SU-DHL-6 (cell line): Measurements from ENCODE around the gene NAXE.

ENCODE experiments used
- H2AFZ ChIP-seq: fragments of 200-600 bp; sonication (generic); 2 replicates; pipeline ENCODE4 v1.6.1; 2014; ENCODE audit warnings: low read depth, mild to moderate bottlenecking, moderate library complexity, mixed read lengths, antibody characterized with exemption, low read length; ENCODE audit not compliant: severe bottlenecking
- H3F3A ChIP-seq: fragments of 200-600 bp; shearing (Covaris generic); 2 replicates; pipeline ENCODE4 v1.6.0; 2016; ENCODE audit warnings: antibody characterized with exemption, mild to moderate bottlenecking; ENCODE audit not compliant: insufficient read depth
- H3K27ac ChIP-seq: fragments of 200-600 bp; sonication (generic); 2 replicates; pipeline ENCODE4 v1.5.1; 2016; ENCODE audit warnings: low read depth, mild to moderate bottlenecking, low read length, moderate library complexity, mixed read lengths
- H3K27me3 ChIP-seq: fragments of 200-600 bp; sonication (generic), shearing (Covaris generic); 2 replicates; pipeline ENCODE4 v1.6.0; 2014; ENCODE audit warnings: mild to moderate bottlenecking, low read length
- H3K36me3 ChIP-seq: fragments of 200-600 bp; sonication (generic); 2 replicates; pipeline ENCODE4 v1.6.1; 2014; ENCODE audit warnings: mild to moderate bottlenecking, low read length, mixed read lengths
- H3K4me2 ChIP-seq: fragments of 300-600, 200-600 bp; shearing (Covaris generic), sonication (generic); 2 replicates; pipeline ENCODE4 v1.6.0; 2014; ENCODE audit warnings: low read length, low read depth, mild to moderate bottlenecking; ENCODE audit not compliant: poor library complexity, severe bottlenecking
- H3K4me3 ChIP-seq: fragments of 200-600 bp; sonication (generic); 2 replicates; pipeline ENCODE4 v1.5.1; 2014; ENCODE audit warnings: antibody characterized with exemption, low read length, mild to moderate bottlenecking, mixed read lengths; ENCODE audit not compliant: insufficient read depth, poor library complexity, severe bottlenecking
- H3K79me2 ChIP-seq: fragments of 200-600 bp; sonication (generic); 2 replicates; pipeline ENCODE4 v1.6.1; 2014; ENCODE audit warnings: mild to moderate bottlenecking, low read length, moderate library complexity; ENCODE audit not compliant: insufficient read depth
- H3K9ac ChIP-seq: fragments of 200-600 bp; sonication (generic); 2 replicates; pipeline ENCODE4 v1.7.0; 2014; ENCODE audit warnings: mild to moderate bottlenecking, low read length
- H3K9me2 ChIP-seq: fragments of 200-600 bp; sonication (generic); replicated peaks from 2 replicates; pipeline ENCODE4 v1.6.1; 2014; ENCODE audit warnings: low read length; ENCODE audit not compliant: insufficient read depth
- H3K9me3 ChIP-seq: fragments of 200-600 bp; sonication (generic); 2 replicates; pipeline ENCODE4 v1.6.1; 2014; ENCODE audit warnings: low read length, mixed read lengths; ENCODE audit not compliant: insufficient read depth
- H4K20me1 ChIP-seq: fragments of 200-600 bp; sonication (generic); 2 replicates; pipeline ENCODE4 v1.6.1; 2014; ENCODE audit warnings: low read depth, mild to moderate bottlenecking, antibody characterized with exemption, low read length, moderate library complexity, mixed read lengths
- CTCF ChIP-seq: fragments of 200-600 bp; sonication (generic); IDR thresholded peaks from one replicate; pipeline ENCODE4 v1.5.1; 2017; ENCODE audit warnings: antibody characterized with exemption, mild to moderate bottlenecking, low read length, moderate library complexity; ENCODE audit not compliant: insufficient read depth, poor library complexity, severe bottlenecking
- EZH2phosphoT487 ChIP-seq: fragments of 200-600 bp; sonication (generic), shearing (Covaris generic); conservative IDR thresholded peaks from 2 replicates; pipeline ENCODE4 v1.6.1; 2018; ENCODE audit warnings: mild to moderate bottlenecking, antibody characterized with exemption, low read length, moderate library complexity, mixed read lengths

The NAXE gene

DNA sequence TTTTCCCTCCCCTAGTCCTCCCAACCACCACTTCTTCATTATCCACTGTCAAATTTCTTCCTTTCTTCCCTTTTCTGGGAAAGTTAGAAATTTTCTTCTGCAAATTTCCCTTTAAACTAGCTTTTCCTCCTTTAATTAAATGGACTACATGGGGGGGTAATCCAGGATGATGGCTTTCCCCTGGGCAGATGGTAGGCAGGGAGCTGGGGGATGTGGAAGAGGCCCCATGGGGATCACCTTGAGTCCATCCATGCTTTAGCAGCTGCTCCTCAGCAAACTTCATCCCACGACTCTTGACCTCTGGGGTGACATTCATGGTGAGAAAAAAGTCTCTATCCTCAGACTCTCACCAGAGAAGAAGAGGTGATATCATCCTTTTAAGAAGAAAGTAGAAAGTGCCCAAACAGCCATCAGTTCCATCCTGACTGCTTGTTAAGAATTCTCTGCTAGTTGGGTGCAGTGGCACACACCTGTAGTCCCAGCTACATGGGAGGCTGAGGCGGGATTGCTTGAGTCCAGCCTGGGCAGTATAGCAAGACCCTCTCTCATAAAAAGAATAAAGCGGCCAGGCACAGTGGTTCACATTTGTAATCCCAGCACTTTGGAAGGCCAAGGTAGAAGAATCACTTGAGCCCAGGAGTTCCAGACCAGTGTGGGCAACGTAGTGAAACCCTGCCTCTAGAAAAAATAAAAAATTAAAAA lies 7.3 kb downstream of the NAXE start:
- no peaks in the 10 kb centered on the region for H4K20me1 ChIP-seq
- H3K27ac ChIP-seq, result 0 out of 2 replicates have a peak overlapping the region, but pooled peaks have one; percentile 73
- peaks cover 32% of the 10 kb centered on the region for H3K79me2 ChIP-seq
- H3K4me3 ChIP-seq, result no peak overlapping the region
- H3K9me2 ChIP-seq, result no peaks in the 10 kb centered on the region
- H3K4me2 ChIP-seq, result peak overlapping the region; percentile 79
- no peaks in the 10 kb centered on the region for H3K9me3 ChIP-seq
- TF ChIP-seq EZH2phosphoT487 (no peak), CTCF (no peak)
- H2AFZ ChIP-seq, result no peak overlapping the region
- H3K36me3 ChIP-seq, result no peaks in the 10 kb centered on the region
- no peaks in the 10 kb centered on the region for H3K27me3 ChIP-seq
- peaks cover 38% of the 10 kb centered on the region for H3F3A ChIP-seq
- no peak overlapping the region for H3K9ac ChIP-seq

GRCh38 chr1:156599811-156600210 lies 8.2 kb downstream of the NAXE start:
- Histone ChIP-seq H3K9me2 (no peaks in the 10 kb centered on the region), H3K36me3 (no peaks in the 10 kb centered on the region), H3K4me3 (peak overlapping the region; percentile 56), H3K9ac (peak overlapping the region; percentile 79), H3K79me2 (peaks cover 32% of the 10 kb centered on the region), H3K27ac (peak overlapping the region; percentile 73), H3K4me2 (peak overlapping the region; percentile 79), H3K9me3 (no peaks in the 10 kb centered on the region), H3K27me3 (no peaks in the 10 kb centered on the region), H2AFZ (no peak overlapping the region), H4K20me1 (no peaks in the 10 kb centered on the region), H3F3A (peaks cover 29% of the 10 kb centered on the region)
- TF ChIP-seq EZH2phosphoT487 (no peak), CTCF (no peak)

- TF ChIP-seq CTCF (no peak), EZH2phosphoT487 (no peak)
- no peaks in the 10 kb centered on the region for H3K9me3 ChIP-seq
- peaks cover 32% of the 10 kb centered on the region for H3K79me2 ChIP-seq
- H4K20me1 ChIP-seq, result no peaks in the 10 kb centered on the region
- H3K27me3 ChIP-seq, result no peaks in the 10 kb centered on the region
- no peaks in the 10 kb centered on the region for H3K9me2 ChIP-seq
- peak overlapping the region; percentile 79 for H3K9ac ChIP-seq
- peak overlapping the region; percentile 73 for H3K27ac ChIP-seq
- peak overlapping the region; percentile 56 for H3K4me3 ChIP-seq
- no peaks in the 10 kb centered on the region for H3K36me3 ChIP-seq
- peak overlapping the region; percentile 79 for H3K4me2 ChIP-seq
- H3F3A ChIP-seq, result peaks cover 27% of the 10 kb centered on the region
- H2AFZ ChIP-seq, result peak overlapping the region; percentile 94
These were observed 9.2 kb downstream of the NAXE start for GRCh38 chr1:156600733-156601121.
